ENCODE measurements around the gene PSMD14.
"Not testable (repeated sequence)": the region's sequence is repeated elsewhere in the genome, so short reads cannot be mapped to it uniquely, and the experiment has no call there.

Gene PSMD14

DNA sequence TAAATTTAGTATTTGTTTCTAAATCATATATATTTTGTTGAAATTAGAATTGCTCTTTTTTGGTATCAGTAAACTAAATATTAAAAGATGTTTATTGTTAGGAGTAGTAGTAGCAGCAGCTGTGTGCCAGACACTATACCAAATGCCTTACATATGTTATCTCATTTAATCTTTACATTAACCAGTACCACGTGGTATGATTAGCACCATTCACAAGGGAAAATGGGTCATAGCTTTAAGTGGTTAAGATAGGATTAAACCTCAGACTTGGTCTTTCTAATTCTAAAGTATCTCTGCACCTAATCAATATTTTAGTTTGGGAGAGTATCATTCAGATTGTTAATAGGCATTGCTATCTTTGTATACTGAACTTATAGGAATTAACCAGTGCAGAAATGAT lies 29.0 kb downstream of the PSMD14 start:
- DNase-seq, result no peak

DNA sequence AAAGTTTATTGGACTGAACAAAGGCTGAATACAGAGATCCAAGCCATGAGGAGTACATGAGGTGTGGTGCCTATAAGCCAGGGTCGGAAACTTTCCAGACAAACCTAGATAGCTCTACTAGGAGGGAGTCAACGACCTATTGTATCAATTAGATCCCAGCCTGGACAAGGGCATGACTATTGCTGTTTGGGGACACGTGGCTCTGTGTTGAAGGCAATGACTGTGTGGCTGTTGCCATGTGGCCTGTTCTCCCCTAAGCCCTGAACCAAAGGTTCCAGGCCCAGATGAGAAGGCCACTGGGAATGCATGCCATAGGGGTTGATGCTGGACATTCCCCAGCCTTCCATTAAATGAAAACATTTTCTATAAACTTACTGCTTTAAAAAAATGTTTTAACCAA lies 31.3 kb downstream of the PSMD14 start:
- DNase-seq, result not testable (repeated sequence)

- DNase-seq, result not testable (repeated sequence)
These were observed 32.7 kb downstream of the PSMD14 start for GRCh38 chr2:161340930-161341413.

DNA sequence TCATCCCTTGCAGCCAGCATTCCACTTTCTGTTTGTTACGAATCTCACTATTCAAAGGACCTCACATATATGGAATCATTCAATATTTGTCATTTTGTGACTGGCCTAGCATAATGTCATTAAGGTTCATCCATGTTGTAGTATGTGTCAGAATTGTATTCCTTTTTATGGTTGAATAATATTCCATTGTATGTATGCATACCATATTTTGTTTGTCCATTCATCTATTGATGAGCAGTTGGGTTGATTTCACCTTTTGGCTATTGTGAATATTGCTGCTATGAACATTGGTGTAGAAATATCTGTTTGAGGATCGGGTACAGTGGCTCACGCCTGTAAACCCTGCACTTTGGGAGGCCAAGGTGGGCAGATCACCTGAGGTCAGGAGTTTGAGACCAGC lies 35.0 kb downstream of the PSMD14 start:
- DNase-seq, result no peak

- no peak for DNase-seq
These were observed 36.5 kb downstream of the PSMD14 start for GRCh38 chr2:161344692-161345091.

DNA sequence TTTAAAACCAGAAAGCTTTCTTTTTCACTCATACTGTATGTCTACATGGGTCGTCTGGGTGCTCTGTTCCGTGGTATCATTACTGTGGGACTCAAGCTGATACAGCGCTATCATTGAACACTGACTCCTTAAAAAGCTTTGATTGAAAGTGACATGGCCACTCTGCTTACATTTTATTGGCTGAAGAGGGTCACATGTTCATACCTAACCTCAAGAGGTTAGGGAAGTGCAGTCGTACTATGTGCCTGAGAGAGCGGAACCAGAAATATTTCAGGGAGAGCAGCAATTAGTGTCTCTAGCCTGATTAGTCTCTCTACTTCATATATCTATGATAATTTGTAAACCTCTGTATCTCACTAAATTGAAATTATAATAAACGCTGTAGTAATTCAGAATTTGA lies 43.5 kb downstream of the PSMD14 start:
- no peak for DNase-seq

- DNase-seq, result no peak
These were observed 44.5 kb downstream of the PSMD14 start for GRCh38 chr2:161352719-161353118.

- no peak for DNase-seq
These were observed 45.3 kb downstream of the PSMD14 start for GRCh38 chr2:161353543-161353942.

GRCh38 chr2:161354106-161354505 lies 45.9 kb downstream of the PSMD14 start:
- no peak for DNase-seq

- DNase-seq, result no peak
These were observed 46.9 kb downstream of the PSMD14 start for GRCh38 chr2:161355106-161355505.

GRCh38 chr2:161355983-161356382 lies 47.8 kb downstream of the PSMD14 start:
- no peak for DNase-seq

DNA sequence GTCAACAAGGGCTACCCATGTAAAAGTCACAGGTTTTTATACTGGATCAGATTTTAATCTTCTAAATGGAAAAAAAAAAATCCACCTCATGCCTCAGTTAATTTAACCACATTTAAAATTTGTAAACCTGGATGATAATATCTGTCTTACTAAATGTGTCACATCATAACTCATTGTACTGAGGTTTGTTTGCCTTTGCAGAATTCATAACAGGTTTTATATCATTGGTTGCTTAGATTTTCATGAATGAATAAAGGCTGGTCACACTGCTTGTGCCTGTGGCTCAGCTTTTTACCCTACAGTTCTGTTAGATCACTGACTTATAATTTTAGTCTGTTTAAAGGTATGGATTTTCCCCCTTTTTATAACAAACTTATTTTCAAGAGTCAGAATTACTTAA lies 48.9 kb downstream of the PSMD14 start:
- no peak for DNase-seq

DNA sequence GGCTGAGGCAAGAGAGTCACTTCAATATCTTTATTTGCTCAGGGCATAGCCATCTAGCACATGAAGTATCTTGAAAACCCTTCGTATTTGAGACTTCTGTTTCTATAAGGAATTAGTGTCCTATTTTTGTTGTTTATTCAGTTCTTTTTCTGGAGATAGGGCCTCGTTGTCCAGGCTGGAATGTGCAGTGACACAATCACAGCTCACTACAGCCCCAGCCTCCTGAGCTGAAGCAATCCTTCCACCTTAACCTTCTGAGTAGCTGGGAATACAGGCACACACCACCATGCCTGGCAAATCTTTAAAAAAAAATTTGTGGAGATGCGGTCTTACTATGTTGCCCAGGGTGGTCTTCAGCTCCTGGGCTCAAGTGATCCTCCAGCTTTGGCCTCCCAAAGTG lies 50.6 kb downstream of the PSMD14 start:
- DNase-seq, result no peak

DNA sequence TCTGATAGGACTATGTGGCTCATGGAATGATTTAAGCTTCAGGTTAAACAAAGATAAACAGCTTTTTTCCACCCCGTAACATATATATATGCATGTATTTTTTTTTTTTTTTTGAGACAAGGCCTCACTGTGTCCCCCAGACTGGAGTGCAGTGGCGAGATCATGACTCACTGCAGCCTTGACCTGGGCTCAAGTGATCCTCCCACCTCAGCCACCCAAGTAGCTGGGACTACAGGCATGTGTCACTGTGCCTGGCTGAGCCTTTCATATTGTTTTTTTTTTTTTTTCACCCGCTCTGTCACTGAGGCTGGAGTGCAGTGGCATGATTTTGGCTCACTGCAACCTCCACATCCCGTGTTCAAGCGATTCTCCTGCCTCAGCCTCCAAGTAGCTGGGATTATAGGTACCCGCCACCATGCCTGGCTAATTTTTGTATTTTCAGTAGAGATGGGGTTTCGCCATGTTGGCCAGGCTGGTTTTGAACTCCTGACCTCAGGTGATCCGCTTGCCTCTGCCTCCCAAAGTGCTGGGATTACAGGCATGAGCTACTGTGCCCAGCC lies 52.0 kb downstream of the PSMD14 start:
- not testable (repeated sequence) for DNase-seq

GRCh38 chr2:161362568-161363166 lies 54.4 kb downstream of the PSMD14 start:
- no peak for DNase-seq

DNA sequence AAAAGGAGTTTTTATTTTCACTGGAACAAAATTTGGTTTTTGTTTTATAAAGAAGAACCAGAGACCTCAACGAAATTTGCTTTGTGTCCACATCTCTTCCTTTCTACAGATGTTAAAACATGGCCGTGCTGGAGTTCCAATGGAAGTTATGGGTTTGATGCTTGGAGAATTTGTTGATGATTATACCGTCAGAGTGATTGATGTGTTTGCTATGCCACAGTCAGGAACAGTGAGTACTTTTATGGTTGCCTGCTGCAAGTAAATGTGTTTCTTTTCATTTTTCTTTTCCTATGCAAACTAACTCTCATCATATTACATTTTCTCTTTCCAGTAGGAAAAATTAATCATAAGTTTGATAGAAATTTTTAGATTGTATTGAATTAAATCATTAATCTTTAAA lies 59.5 kb downstream of the PSMD14 start:
- no peak for DNase-seq

DNA sequence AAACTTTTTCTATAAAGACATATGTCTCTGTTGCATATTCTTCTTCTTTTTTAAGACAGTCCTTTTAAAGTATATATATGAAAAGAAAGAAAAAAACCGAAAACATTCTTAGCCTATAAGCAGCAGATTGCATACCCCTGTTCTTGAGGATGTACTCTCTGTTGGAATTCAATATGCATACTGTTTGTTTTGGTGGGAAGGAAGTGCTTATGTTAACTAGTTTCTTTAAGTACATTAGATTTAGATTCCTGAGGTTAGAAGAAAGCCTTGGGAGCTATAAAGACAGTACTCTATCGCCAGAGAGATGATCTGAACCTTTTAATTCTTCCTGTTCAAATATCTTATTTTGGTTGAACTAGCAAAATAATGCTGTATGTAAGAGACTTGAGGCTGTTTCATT lies 61.1 kb downstream of the PSMD14 start:
- DNase-seq, result no peak

DNA sequence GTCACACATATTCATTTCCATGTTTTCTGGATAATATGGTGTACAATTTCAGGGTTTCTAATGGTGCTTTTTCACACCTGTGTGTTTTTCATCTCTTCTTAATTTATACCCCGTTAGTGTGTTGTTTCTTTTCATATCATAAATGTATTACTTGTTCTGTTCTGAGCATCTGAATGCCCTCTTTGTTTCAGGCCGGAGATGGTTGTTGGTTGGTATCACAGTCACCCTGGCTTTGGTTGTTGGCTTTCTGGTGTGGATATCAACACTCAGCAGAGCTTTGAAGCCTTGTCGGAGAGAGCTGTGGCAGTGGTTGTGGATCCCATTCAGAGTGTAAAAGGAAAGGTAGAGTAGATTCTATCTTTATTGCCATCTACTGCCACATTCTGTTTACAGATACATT lies 62.8 kb downstream of the PSMD14 start:
- DNase-seq, result no peak

- no peak for DNase-seq
These were observed 63.6 kb downstream of the PSMD14 start for GRCh38 chr2:161371869-161372268.

DNA sequence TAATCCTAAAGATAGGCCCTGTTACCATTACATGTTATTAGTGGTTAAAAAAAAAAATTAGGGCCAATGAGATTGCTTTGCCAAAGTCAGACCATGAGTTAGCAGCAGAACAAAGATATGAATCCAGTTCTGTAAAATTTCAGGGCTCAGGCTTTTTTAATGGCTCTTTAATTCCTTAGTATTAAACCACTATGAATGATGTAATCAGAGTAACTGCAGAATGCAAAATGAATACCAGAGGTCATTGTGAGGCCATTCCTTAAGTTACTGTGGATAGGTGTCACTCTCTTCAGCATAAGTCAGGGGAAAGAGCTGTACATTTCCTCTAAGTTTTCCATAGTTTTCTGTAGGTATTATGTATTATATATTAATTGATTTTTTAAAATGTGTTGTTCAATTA lies 65.7 kb downstream of the PSMD14 start:
- no peak for DNase-seq

DNA sequence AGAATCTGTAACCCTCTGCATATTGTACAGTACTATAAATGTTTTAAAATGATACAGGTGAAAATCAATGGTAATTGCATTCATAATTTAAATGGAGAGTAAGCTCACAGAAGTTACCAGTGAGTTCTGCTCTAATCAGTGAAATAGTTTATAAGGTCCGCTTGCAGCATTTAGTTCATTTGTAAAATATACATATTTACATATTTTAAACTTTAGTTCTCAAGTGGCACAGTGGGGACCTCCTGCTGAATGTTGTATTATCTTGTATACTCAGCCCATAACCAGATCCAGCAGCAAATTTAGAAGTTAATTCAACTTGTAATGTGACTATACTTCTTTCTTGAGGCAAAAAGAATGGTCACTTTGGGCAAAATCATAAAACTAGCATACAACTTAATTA lies 66.2 kb downstream of the PSMD14 start:
- no peak for DNase-seq

GRCh38 chr2:161379740-161380139 lies 71.5 kb downstream of the PSMD14 start:
- DNase-seq, result no peak

DNA sequence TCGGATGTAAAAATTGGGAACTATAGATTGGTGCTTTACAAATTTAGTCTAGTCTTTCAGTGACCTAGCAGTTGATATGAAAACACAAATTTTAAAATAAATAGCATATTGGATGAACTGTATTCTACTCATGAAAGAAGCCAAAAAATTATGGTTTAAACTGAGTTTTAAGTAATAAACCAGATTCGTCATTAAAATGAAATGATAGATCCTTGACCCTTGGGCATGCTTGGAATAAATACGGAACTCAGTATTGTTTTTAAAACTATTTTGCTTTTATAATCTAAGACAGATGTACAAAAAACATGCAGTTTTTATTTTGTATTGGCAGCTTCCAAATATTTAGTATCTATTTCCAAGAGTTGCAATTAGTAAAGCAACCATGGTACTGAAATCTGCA lies 73.3 kb downstream of the PSMD14 start:
- DNase-seq, result no peak

GRCh38 chr2:161382747-161383146 lies 74.5 kb downstream of the PSMD14 start:
- no peak for DNase-seq

GRCh38 chr2:161384864-161385263 lies 76.6 kb downstream of the PSMD14 start:
- no peak for DNase-seq

All from activated effector memory CD4-positive, alpha-beta T cell treated with Interleukin-2 at 50 U/mL for 16 hours (primary cell).